Measurements from ENCODE around the gene CEP85. TPM values are rescaled to one million over a fixed set of nuclear protein-coding genes. Genes with fewer than 3 reads are reported as not detected.

The CEP85 gene
- total RNA-seq, 4 donors from 2014 or later: 1.3 to 6.8 (median 4.7) TPM

GRCh38 chr1:26189751-26190275 lies 44.2 kb upstream of the CEP85 start:
- no peak for ATAC-seq
- H3K9me3 ChIP-seq: no peaks in the 10 kb centered on the region
- no peaks in the 10 kb centered on the region for H3K4me1 ChIP-seq
- H3K27ac ChIP-seq: no peak overlapping the region
- WGBS, 2 donors (ENCODE audit: low coverage in 1 of 2): no CpG with 5 or more reads among the region's 7 CpGs
- TF ChIP-seq CTCF (IDR thresholded peaks at IDR 0.05) (no peak), EP300 (IDR thresholded peaks at IDR 0.05) (no peak), POLR2AphosphoS5 (IDR thresholded peaks at IDR 0.05) (no peak), POLR2A (IDR thresholded peaks at IDR 0.05) (no peak)
- no peaks in the 10 kb centered on the region for H3K36me3 ChIP-seq
- H3K4me3 ChIP-seq: no peak overlapping the region
- H3K27me3 ChIP-seq: no peaks in the 10 kb centered on the region

GRCh38 chr1:26190373-26190987 lies 43.5 kb upstream of the CEP85 start, which contains the start of gene CATSPER4:
CATSPER4 (plus strand) TSS chr1:26190602; CDS start chr1:26190628, 26 bp downstream.
- TF ChIP-seq EP300 (IDR thresholded peaks at IDR 0.05) (no peak), POLR2A (IDR thresholded peaks at IDR 0.05) (no peak), POLR2AphosphoS5 (IDR thresholded peaks at IDR 0.05) (no peak), CTCF (IDR thresholded peaks at IDR 0.05) (no peak)
- no peak for ATAC-seq

GRCh38 chr1:26191739-26192138 lies 42.3 kb upstream of the CEP85 start:
- 30 to 44% methylated on average over 1 to 3 of the region's 3 CpGs for WGBS, 2 donors (ENCODE audit: low coverage in 1 of 2)

More at GRCh38 chr1:26190373-26190987, 43.5 kb upstream of the CEP85 start, which contains the start of gene CATSPER4:
- 42% methylated on average over 11 of the region's 16 CpGs; no CpG with 5 or more reads in 1 of the 2 donors for WGBS, 2 donors (ENCODE audit: low coverage in 1 of 2)
- Histone ChIP-seq H3K9me3 (no peaks in the 10 kb centered on the region), H3K27me3 (no peaks in the 10 kb centered on the region), H3K4me1 (no peaks in the 10 kb centered on the region), H3K27ac (no peak within 1 kb of the TSS), H3K4me3 (no peak within 1 kb of the TSS), H3K36me3 (no peaks in the 10 kb centered on the region)

GRCh38 chr1:26195805-26196204 lies 38.2 kb upstream of the CEP85 start:
- Histone ChIP-seq H3K4me1 (peaks cover 0 to 2% (median 0%) of the 10 kb centered on the region in 3 donors), H3K36me3 (no peaks in the 10 kb centered on the region), H3K9me3 (no peaks in the 10 kb centered on the region), H3K27ac (no peak overlapping the region), H3K4me3 (no peak overlapping the region), H3K27me3 (peaks cover 23% of the 10 kb centered on the region)
- TF ChIP-seq EP300 (IDR thresholded peaks at IDR 0.05) (no peak), CTCF (IDR thresholded peaks at IDR 0.05) (no peak), POLR2A (IDR thresholded peaks at IDR 0.05) (no peak), POLR2AphosphoS5 (IDR thresholded peaks at IDR 0.05) (no peak)
- no peak for ATAC-seq
- 27 to 70% methylated on average over 2 to 3 of the region's 3 CpGs for WGBS, 2 donors (ENCODE audit: low coverage in 1 of 2)

More at GRCh38 chr1:26191739-26192138, 42.3 kb upstream of the CEP85 start:
- H3K27me3 ChIP-seq: no peaks in the 10 kb centered on the region
- no peak for TF ChIP-seq EP300 (IDR thresholded peaks at IDR 0.05)
- no peak for TF ChIP-seq POLR2AphosphoS5 (IDR thresholded peaks at IDR 0.05)
- TF ChIP-seq CTCF (IDR thresholded peaks at IDR 0.05): no peak
- no peak for TF ChIP-seq POLR2A (IDR thresholded peaks at IDR 0.05)
- H3K27ac ChIP-seq: no peak overlapping the region
- no peak overlapping the region for H3K4me3 ChIP-seq
- no peaks in the 10 kb centered on the region for H3K9me3 ChIP-seq
- no peaks in the 10 kb centered on the region for H3K4me1 ChIP-seq
- H3K36me3 ChIP-seq: no peaks in the 10 kb centered on the region
- no peak for ATAC-seq

- TF ChIP-seq POLR2AphosphoS5 (IDR thresholded peaks at IDR 0.05): no peak
- no peak for TF ChIP-seq EP300 (IDR thresholded peaks at IDR 0.05)
- TF ChIP-seq POLR2A (IDR thresholded peaks at IDR 0.05): no peak
- TF ChIP-seq CTCF (IDR thresholded peaks at IDR 0.05): no peak
- no peak for ATAC-seq
- Histone ChIP-seq H3K27ac (no peak overlapping the region), H3K4me1 (peaks cover 0 to 9% (median 0%) of the 10 kb centered on the region in 3 donors), H3K27me3 (peaks cover 34% of the 10 kb centered on the region), H3K9me3 (no peaks in the 10 kb centered on the region), H3K4me3 (no peak overlapping the region), H3K36me3 (no peaks in the 10 kb centered on the region)
- no CpG with 5 or more reads among the region's 3 CpGs for WGBS, 2 donors (ENCODE audit: low coverage in 1 of 2)
Measured at GRCh38 chr1:26197301-26197700, 36.7 kb upstream of the CEP85 start.

Measured in gastroesophageal sphincter (tissue), 4 donors.